ENCODE measurements around the gene SHPK.

- TF ChIP-seq EZH2 (IDR thresholded peaks at IDR 0.05; ENCODE audit: borderline replicate concordance, low read length) (no peak), CTCF (IDR thresholded peaks at IDR 0.05; ENCODE audit: low read length) (no peak)
Measured at GRCh38 chr17:3598078-3598477, 38.0 kb downstream of the SHPK start.

Measured in OCI-LY1 (cell line).